Ishikawa (cell line): ENCODE results near the gene B4GALT1.

Experiments used
- CEBPB ChIP-seq: IDR thresholded peaks from 2 replicates; pipeline ENCODE4 v1.6.1; 2012
- CREB1 ChIP-seq: IDR thresholded peaks from 2 replicates; pipeline ENCODE4 v1.6.1; 2012; ENCODE audit warnings: low read depth
- EGR1 ChIP-seq: IDR thresholded peaks from 2 replicates; pipeline ENCODE4 v1.6.1; 2012
- EP300 ChIP-seq: IDR thresholded peaks from 2 replicates; pipeline ENCODE4 v1.6.1; 2012; ENCODE audit warnings: borderline replicate concordance
- FOXM1 ChIP-seq: IDR thresholded peaks from 2 replicates; pipeline ENCODE4 v1.6.1; 2012; ENCODE audit warnings: low read depth, borderline replicate concordance
- MAX ChIP-seq: IDR thresholded peaks from 2 replicates; pipeline ENCODE4 v1.6.1; 2012
- NFIC ChIP-seq: IDR thresholded peaks from 2 replicates; pipeline ENCODE4 v1.6.1; 2012
- RAD21 ChIP-seq: IDR thresholded peaks from 2 replicates; pipeline ENCODE4 v1.6.1; 2012; ENCODE audit warnings: low read depth
- TAF1 ChIP-seq: IDR thresholded peaks from 2 replicates; pipeline ENCODE4 v1.6.1; 2012; ENCODE audit warnings: low read depth, mild to moderate bottlenecking
- TCF12 ChIP-seq: IDR thresholded peaks from 2 replicates; pipeline ENCODE4 v1.6.1; 2012; ENCODE audit warnings: low read depth
- TEAD4 ChIP-seq: IDR thresholded peaks from 2 replicates; pipeline ENCODE4 v1.6.1; 2012
- YY1 ChIP-seq: IDR thresholded peaks from 2 replicates; pipeline ENCODE4 v1.6.1; 2012; ENCODE audit warnings: low read depth
- ZBTB7A ChIP-seq: IDR thresholded peaks from 2 replicates; pipeline ENCODE4 v1.6.1; 2012; ENCODE audit warnings: low read depth
- TF ChIP-seq, protein P1 (sequence below): IDR thresholded peaks from 2 replicates; pipeline ENCODE4 v1.6.1; 2012
- TF ChIP-seq, protein P2 (sequence below): IDR thresholded peaks from 2 replicates; pipeline ENCODE4 v1.6.1; 2012; ENCODE audit warnings: low read depth, mild to moderate bottlenecking

Gene B4GALT1

GRCh38 chr9:33161011-33161588 lies 6.0 kb downstream of the B4GALT1 start:
- TF ChIP-seq ZBTB7A (0 out of 2 replicates have a peak, but pooled peaks have one; percentile 6), EP300 (peak; percentile 20; the same call in 1 of the 2 replicates), MAX (no peak; the same call in 1 of the 2 replicates), NFIC (peak; percentile 59), EGR1 (no peak), TEAD4 (peak; percentile 71)

DNA sequence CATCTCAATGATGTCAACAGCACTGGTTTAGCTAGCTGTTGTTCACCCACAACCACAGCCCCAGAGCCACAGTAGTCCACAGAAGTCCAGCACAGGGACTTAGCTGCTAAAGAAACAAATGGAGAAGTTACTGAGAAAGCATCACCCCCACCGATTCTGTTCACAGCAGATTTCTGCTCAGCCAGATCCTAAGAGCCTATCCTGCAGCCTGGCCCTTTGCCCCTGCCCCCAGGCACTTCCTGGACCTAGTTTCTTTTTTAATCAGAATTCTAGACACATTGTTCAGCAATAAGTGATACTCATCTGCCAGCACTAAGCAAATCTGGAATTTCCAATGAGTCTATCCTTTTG lies 7.4 kb downstream of the B4GALT1 start:
- no peak for TF ChIP-seq TCF12
- TF ChIP-seq EGR1: no peak
- no peak for TF ChIP-seq ZBTB7A
- no peak for TF ChIP-seq MAX
- no peak for TF ChIP-seq NFIC
- TF ChIP-seq YY1: no peak
- no peak for TF ChIP-seq EP300
- TF ChIP-seq, protein P1, sequence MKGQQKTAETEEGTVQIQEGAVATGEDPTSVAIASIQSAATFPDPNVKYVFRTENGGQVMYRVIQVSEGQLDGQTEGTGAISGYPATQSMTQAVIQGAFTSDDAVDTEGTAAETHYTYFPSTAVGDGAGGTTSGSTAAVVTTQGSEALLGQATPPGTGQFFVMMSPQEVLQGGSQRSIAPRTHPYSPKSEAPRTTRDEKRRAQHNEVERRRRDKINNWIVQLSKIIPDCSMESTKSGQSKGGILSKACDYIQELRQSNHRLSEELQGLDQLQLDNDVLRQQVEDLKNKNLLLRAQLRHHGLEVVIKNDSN: no peak
- TF ChIP-seq TEAD4: no peak
- no peak for TF ChIP-seq CREB1

- TF ChIP-seq NFIC (peak; percentile 46; the same call in 1 of the 2 replicates), ZBTB7A (no peak)
These were observed 8.0 kb downstream of the B4GALT1 start for GRCh38 chr9:33158843-33159776.

DNA sequence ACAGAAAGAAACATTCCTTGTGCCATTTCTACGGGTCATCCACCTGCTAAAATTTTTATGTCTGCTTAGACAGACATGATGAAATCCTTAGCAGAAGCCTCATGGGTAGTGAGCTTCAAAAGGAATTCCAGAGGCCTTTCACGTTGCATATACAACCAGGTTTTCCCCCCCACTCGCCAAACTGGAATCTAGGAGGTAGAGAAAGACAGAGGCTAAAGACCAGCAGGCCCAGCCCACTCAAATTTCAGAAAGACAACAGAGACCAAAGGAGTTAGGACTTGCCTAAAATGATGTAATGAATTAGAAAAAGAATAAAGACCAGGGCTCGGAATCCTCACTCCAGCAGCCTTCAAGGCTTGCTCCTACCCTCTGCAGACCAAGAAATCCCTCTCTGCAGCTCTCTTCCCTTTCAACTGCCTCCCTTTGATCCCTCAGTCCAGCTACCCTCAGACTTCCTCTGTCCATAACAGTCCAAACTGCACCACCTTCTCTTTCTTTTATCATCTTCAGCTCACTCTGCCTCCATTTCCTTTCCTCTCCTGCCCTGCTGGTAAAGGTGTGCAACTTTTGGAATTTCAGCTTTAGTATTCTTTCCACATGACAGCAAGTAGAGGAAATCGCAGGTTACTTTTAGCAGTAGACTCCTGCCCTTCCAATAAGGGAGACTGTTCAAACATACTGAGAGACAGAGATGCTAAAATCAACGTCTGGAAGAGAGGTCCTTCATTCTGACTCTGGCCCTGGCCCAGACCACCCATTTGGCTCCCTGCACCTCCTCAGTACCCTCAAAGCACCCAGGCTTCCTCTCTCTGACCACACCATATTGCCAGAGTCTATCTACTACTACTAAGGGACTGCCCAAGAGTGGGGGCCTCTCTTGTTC lies 8.9 kb downstream of the B4GALT1 start:
- TF ChIP-seq CREB1 (no peak), TCF12 (no peak), TEAD4 (no peak), NFIC (no peak), EP300 (no peak), CEBPB (no peak)

GRCh38 chr9:33155393-33155792 lies 11.7 kb downstream of the B4GALT1 start:
- TF ChIP-seq, protein P1: no peak
- no peak for TF ChIP-seq TEAD4
- no peak for TF ChIP-seq TAF1
- no peak for TF ChIP-seq ZBTB7A
- no peak for TF ChIP-seq YY1
- TF ChIP-seq CEBPB: no peak
- TF ChIP-seq NFIC: no peak
- TF ChIP-seq CREB1: no peak
- no peak for TF ChIP-seq FOXM1
- no peak for TF ChIP-seq EP300
- TF ChIP-seq, protein P2, sequence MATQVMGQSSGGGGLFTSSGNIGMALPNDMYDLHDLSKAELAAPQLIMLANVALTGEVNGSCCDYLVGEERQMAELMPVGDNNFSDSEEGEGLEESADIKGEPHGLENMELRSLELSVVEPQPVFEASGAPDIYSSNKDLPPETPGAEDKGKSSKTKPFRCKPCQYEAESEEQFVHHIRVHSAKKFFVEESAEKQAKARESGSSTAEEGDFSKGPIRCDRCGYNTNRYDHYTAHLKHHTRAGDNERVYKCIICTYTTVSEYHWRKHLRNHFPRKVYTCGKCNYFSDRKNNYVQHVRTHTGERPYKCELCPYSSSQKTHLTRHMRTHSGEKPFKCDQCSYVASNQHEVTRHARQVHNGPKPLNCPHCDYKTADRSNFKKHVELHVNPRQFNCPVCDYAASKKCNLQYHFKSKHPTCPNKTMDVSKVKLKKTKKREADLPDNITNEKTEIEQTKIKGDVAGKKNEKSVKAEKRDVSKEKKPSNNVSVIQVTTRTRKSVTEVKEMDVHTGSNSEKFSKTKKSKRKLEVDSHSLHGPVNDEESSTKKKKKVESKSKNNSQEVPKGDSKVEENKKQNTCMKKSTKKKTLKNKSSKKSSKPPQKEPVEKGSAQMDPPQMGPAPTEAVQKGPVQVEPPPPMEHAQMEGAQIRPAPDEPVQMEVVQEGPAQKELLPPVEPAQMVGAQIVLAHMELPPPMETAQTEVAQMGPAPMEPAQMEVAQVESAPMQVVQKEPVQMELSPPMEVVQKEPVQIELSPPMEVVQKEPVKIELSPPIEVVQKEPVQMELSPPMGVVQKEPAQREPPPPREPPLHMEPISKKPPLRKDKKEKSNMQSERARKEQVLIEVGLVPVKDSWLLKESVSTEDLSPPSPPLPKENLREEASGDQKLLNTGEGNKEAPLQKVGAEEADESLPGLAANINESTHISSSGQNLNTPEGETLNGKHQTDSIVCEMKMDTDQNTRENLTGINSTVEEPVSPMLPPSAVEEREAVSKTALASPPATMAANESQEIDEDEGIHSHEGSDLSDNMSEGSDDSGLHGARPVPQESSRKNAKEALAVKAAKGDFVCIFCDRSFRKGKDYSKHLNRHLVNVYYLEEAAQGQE: no peak
- TF ChIP-seq RAD21: no peak
- no peak for TF ChIP-seq MAX
- no peak for TF ChIP-seq TCF12
- no peak for TF ChIP-seq EGR1

DNA sequence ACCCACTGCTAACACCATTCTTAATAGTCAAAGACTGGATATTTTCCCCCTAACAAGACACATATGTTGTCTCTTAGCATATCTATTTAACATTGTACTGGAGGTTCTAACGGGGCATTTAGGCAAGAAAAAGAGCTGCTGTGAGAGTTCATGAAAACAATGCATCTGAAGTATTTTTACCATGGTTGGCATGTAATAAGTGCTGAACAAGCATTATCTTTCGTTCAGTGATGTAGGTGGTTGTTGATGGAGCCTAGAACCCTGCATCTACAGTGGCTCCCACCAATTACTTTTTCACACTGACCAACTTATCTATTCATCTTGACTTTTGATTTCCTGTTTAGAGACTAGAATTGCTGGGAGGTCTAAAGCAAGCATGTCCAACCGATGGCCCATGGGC lies 12.8 kb downstream of the B4GALT1 start:
- no peak for TF ChIP-seq CREB1
- TF ChIP-seq, protein P2: no peak
- no peak for TF ChIP-seq FOXM1
- TF ChIP-seq CEBPB: no peak
- no peak for TF ChIP-seq NFIC
- TF ChIP-seq ZBTB7A: no peak
- no peak for TF ChIP-seq EGR1
- no peak for TF ChIP-seq YY1
- no peak for TF ChIP-seq MAX
- TF ChIP-seq TCF12: no peak
- no peak for TF ChIP-seq TEAD4
- TF ChIP-seq, protein P1: no peak
- no peak for TF ChIP-seq RAD21
- no peak for TF ChIP-seq EP300
- TF ChIP-seq TAF1: no peak
